Panc1 (cell line): Measurements from ENCODE around the gene BAIAP2. TPM values are rescaled to one million over a fixed set of nuclear protein-coding genes. Genes with fewer than 3 reads are reported as not detected.

Experiments
- ATAC-seq: fragments of 200-7000 bp; cut with Tn5 transposase; 2 replicates; pipeline ENCODE4 v1.9.1; 2020; ENCODE audit warnings: mild to moderate bottlenecking, moderate library complexity
- Bru-seq: library from RNA; stranded (reverse); fragments of 400-500 nt; gene quantifications from one replicate; lab custom pipeline; 2021; lab: Mats Ljungman, UMichigan
- BruChase-seq, 2 experiments: library from RNA; stranded (reverse); fragments of 400-500 nt; gene quantifications; one replicate each; lab custom pipeline; 2021; lab: Mats Ljungman, UMichigan
- BruUV-seq: library from RNA; stranded (reverse); fragments of 400-500 nt; replicated peaks from 2 replicates; lab custom pipeline; 2021; lab: Mats Ljungman, UMichigan
- CTCF ChIA-PET: fragments of 300-600 bp; sonication (Branson Sonifier 250); formaldehyde crosslinking; loops from one replicate; lab custom pipeline; 2022; ENCODE audit warnings: antibody characterized with exemption; lab: Charles Lee
- POLR2A ChIA-PET: fragments of 300-600 bp; sonication (Branson Sonifier 250); formaldehyde crosslinking; loops from one replicate; lab custom pipeline; 2022; ENCODE audit warnings: antibody characterized with exemption; lab: Charles Lee
- DNase-seq: peaks from one replicate; pipeline ENCODE4 v3.0.0-alpha.2; 2010; ENCODE audit warnings: low read depth, low spot score
- H3K27ac ChIP-seq: 2 replicates; pipeline ENCODE4 v1.5.1; 2011; ENCODE audit warnings: mild to moderate bottlenecking, low read length, inconsistent platforms
- H3K27me3 ChIP-seq: fragments of 200-500 bp; sonication (Bioruptor generic); 2 replicates; pipeline ENCODE4 v1.6.0; 2014; ENCODE audit warnings: low read length, inconsistent platforms; ENCODE audit not compliant: control insufficient read depth, insufficient read depth
- H3K36me3 ChIP-seq: fragments of 200-500 bp; sonication (Bioruptor generic); 2 replicates; pipeline ENCODE4 v1.5.1; 2014; ENCODE audit warnings: inconsistent platforms, mild to moderate bottlenecking, low read length, moderate library complexity; ENCODE audit not compliant: control insufficient read depth, insufficient read depth
- H3K4me1 ChIP-seq: 2 replicates; pipeline ENCODE4 v1.5.1; 2011; ENCODE audit warnings: inconsistent platforms, mild to moderate bottlenecking, low read length, moderate library complexity; ENCODE audit not compliant: control insufficient read depth, insufficient read depth
- H3K4me3 ChIP-seq, 2 experiments: 2 replicates each; pipeline ENCODE4 v1.5.1; 2011 to 2012; ENCODE audit warnings: low read depth in 2 of 2, low read length in 2 of 2, mild to moderate bottlenecking in 2 of 2, inconsistent platforms in 1 of 2, moderate library complexity in 1 of 2
- H3K9me3 ChIP-seq: fragments of 200-500 bp; sonication (Bioruptor generic); 2 replicates; pipeline ENCODE4 v1.5.1; 2014; ENCODE audit warnings: low read depth, mild to moderate bottlenecking, inconsistent platforms, low read length, moderate library complexity; ENCODE audit not compliant: control insufficient read depth, insufficient read depth
- POLR2AphosphoS5 ChIP-seq: IDR thresholded peaks from 2 replicates; pipeline ENCODE4 v1.6.1; 2012; ENCODE audit warnings: mild to moderate bottlenecking, low read depth, low read length, moderate library complexity
- SIN3A ChIP-seq: IDR thresholded peaks from 2 replicates; pipeline ENCODE4 v1.6.1; 2012; ENCODE audit warnings: low read depth, mild to moderate bottlenecking, low read length, moderate library complexity, borderline replicate concordance; ENCODE audit not compliant: insufficient read depth
- TCF7L2 ChIP-seq: IDR thresholded peaks from 2 replicates; pipeline ENCODE4 v1.6.1; 2011; ENCODE audit warnings: mild to moderate bottlenecking, low read depth, low read length, inconsistent platforms
- in situ Hi-C: cut with HindIII; loops from 2 replicates; pipeline ENCODE4 v1.10.0; 2016; ENCODE audit warnings: low sequenced_read_pairs, low pct_unique_long_range_greater_than_20kb
- intact Hi-C: fragments of 100-400 bp; cut with micrococcal nuclease; formaldehyde crosslinking; loops from one replicate; pipeline ENCODE4 v1.10.0; 2022; ENCODE audit not compliant: unreplicated experiment
- long read RNA-seq: library from polyadenylated mRNA; unstranded; transcript quantifications from one replicate; pipeline ENCODE4 v2.0.0, GENCODE V29; 2021; ENCODE audit not compliant: unreplicated experiment
- polyA plus RNA-seq: library from polyadenylated mRNA; unstranded; fragments of >200 nt; gene quantifications from one replicate; pipeline ENCODE4 v1.2.1, GENCODE V29; 2012; ENCODE audit warnings: missing spikeins; ENCODE audit not compliant: insufficient read length
- total RNA-seq: library from RNA; stranded (reverse); gene quantifications from one replicate; pipeline ENCODE4 v1.2.1, GENCODE V29; 2021; ENCODE audit not compliant: unreplicated experiment
- TF ChIP-seq, protein P1 (sequence below), 2 experiments: IDR thresholded peaks; 2 replicates each; pipeline ENCODE4 v1.6.1; 2011 to 2012; ENCODE audit warnings: low read depth in 2 of 2, control low read depth in 1 of 2, low read length in 1 of 2, mild to moderate bottlenecking in 1 of 2, moderate library complexity in 1 of 2; ENCODE audit not compliant: insufficient read depth in 1 of 2
- TF ChIP-seq, protein P2 (sequence below): fragments of 450-650 bp; IDR thresholded peaks from 2 replicates; pipeline ENCODE4 v1.5.1; 2017; ENCODE audit warnings: mild to moderate bottlenecking

Gene BAIAP2, protein sequence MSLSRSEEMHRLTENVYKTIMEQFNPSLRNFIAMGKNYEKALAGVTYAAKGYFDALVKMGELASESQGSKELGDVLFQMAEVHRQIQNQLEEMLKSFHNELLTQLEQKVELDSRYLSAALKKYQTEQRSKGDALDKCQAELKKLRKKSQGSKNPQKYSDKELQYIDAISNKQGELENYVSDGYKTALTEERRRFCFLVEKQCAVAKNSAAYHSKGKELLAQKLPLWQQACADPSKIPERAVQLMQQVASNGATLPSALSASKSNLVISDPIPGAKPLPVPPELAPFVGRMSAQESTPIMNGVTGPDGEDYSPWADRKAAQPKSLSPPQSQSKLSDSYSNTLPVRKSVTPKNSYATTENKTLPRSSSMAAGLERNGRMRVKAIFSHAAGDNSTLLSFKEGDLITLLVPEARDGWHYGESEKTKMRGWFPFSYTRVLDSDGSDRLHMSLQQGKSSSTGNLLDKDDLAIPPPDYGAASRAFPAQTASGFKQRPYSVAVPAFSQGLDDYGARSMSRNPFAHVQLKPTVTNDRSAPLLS
- total RNA-seq (125 TPM), Bru-seq, nascent RNA (percentile 72 among the genes with signal in this experiment), BruChase-seq, experiment 1, labeled RNA remaining after a 2-hour chase (percentile 71 among the genes with signal in this experiment), BruChase-seq, experiment 2, labeled RNA remaining after a 6-hour chase (percentile 73 among the genes with signal in this experiment)
- polyA plus RNA-seq = 117 TPM
- long read RNA-seq, transcript BAIAP2-201 (14 exons, 1,939 nt) = minor isoform, 12 of 115 reads
- long read RNA-seq, transcript BAIAP2-204 (14 exons, 2,095 nt) = major isoform, 13 of 115 reads
- long read RNA-seq, transcript BAIAP2-205 (15 exons, 2,129 nt) = minor isoform, 5 of 115 reads
- long read RNA-seq, partial matches to known transcripts = 51 of 115 reads
- long read RNA-seq, other reads (novel, unspliced or antisense) = 34 of 115 reads

DNA sequence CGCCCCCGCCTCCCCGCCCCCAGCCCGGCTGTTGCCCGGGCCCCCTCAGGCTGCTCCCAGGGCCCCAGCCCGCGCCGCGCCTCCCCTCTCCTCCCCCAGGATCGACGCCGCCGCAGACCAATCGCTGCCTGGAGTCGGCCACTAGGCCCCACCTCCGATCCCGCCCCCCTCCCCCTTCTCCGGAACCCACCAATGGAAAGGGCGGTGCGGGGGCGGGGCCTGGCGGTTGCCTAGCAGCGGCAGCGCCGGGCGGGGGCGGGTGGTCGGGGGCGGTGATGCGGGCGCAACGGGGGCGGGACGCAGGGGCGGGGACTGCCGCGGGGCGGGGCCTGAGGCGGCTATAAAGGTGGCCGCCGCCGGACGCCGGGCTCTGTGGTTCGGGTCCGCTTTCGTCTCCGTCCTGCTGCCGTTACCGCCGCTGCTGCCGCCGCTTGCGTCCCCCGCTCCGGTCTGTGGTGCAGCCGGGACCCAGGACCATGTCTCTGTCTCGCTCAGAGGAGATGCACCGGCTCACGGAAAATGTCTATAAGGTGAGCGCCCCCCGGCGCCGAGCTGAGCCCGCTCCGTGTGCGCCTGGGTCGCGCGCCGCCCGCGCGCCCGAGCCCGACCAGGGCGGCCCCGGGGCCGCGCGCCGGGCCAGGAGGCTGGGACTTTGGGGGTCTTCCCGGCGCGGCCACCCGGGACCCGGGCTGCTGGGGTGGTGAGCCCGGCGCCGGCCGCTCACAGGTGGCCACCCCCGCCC, at the start of gene BAIAP2:
TSS of gene BAIAP2 (plus strand) at position 373 of the 742 bp plus-strand sequence. CDS start at position 477, 104 bp downstream.
- TF ChIP-seq, protein P1, sequence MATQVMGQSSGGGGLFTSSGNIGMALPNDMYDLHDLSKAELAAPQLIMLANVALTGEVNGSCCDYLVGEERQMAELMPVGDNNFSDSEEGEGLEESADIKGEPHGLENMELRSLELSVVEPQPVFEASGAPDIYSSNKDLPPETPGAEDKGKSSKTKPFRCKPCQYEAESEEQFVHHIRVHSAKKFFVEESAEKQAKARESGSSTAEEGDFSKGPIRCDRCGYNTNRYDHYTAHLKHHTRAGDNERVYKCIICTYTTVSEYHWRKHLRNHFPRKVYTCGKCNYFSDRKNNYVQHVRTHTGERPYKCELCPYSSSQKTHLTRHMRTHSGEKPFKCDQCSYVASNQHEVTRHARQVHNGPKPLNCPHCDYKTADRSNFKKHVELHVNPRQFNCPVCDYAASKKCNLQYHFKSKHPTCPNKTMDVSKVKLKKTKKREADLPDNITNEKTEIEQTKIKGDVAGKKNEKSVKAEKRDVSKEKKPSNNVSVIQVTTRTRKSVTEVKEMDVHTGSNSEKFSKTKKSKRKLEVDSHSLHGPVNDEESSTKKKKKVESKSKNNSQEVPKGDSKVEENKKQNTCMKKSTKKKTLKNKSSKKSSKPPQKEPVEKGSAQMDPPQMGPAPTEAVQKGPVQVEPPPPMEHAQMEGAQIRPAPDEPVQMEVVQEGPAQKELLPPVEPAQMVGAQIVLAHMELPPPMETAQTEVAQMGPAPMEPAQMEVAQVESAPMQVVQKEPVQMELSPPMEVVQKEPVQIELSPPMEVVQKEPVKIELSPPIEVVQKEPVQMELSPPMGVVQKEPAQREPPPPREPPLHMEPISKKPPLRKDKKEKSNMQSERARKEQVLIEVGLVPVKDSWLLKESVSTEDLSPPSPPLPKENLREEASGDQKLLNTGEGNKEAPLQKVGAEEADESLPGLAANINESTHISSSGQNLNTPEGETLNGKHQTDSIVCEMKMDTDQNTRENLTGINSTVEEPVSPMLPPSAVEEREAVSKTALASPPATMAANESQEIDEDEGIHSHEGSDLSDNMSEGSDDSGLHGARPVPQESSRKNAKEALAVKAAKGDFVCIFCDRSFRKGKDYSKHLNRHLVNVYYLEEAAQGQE (IDR thresholded peaks at IDR 0.05; ENCODE audit: insufficient read depth in 1 of 2, low read depth in 2 of 2, low read length in 1 of 2) = peak in 1 of 2 experiments; percentile 59; a peak in 1 of 4 replicates
- TF ChIP-seq, protein P2, sequence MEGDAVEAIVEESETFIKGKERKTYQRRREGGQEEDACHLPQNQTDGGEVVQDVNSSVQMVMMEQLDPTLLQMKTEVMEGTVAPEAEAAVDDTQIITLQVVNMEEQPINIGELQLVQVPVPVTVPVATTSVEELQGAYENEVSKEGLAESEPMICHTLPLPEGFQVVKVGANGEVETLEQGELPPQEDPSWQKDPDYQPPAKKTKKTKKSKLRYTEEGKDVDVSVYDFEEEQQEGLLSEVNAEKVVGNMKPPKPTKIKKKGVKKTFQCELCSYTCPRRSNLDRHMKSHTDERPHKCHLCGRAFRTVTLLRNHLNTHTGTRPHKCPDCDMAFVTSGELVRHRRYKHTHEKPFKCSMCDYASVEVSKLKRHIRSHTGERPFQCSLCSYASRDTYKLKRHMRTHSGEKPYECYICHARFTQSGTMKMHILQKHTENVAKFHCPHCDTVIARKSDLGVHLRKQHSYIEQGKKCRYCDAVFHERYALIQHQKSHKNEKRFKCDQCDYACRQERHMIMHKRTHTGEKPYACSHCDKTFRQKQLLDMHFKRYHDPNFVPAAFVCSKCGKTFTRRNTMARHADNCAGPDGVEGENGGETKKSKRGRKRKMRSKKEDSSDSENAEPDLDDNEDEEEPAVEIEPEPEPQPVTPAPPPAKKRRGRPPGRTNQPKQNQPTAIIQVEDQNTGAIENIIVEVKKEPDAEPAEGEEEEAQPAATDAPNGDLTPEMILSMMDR = no peak
- TF ChIP-seq TCF7L2 (no peak), POLR2AphosphoS5 (peak; percentile 100), SIN3A (peak; percentile 89; the same call in 1 of the 2 replicates)
- no peaks in the 10 kb centered on the region for H3K9me3 ChIP-seq
- ATAC-seq = peak; percentile 82
- peak within 1 kb of the TSS; percentile 60 to 87 for H3K4me3 ChIP-seq
- DNase-seq = no peak
- H3K36me3 ChIP-seq = peaks cover 7% of the 10 kb centered on the region; the same call in 1 of the 2 replicates
- intact Hi-C loops (loop anchor here (5.0 kb wide), 1 partner anchor 62 kb away; no protein-coding TSS in a partner anchor), in situ Hi-C loops (no loop called here)
- no TSS peak for BruUV-seq
- peaks cover 29% of the 10 kb centered on the region for H3K4me1 ChIP-seq
- ChIA-PET POLR2A (no interaction called here), CTCF (no interaction called here)
- peak within 1 kb of the TSS; percentile 99 for H3K27ac ChIP-seq
- no peaks in the 10 kb centered on the region for H3K27me3 ChIP-seq

DNA sequence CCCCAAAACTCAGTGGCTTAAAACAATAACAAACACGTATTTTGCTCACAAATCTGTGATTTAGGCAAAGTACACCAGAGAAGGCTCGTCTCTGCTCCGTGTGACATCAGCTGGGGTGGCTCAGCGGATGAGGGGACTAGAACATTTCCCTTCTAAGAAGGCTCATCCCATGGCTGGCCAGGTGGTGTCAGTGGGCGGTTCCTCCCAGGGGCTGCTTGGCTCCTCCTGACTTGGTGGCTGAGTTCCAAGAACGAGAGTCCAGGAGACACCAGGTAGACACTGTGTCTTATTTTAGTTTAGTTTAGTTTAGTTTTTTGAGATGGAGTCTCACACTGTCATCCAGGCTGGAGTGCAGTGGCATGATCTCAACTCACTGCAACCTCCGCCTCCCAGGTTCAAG, 48.9 kb upstream of the BAIAP2 start:
- ChIA-PET POLR2A (no interaction called here), CTCF (no interaction called here)
- H3K27me3 ChIP-seq = no peaks in the 10 kb centered on the region
- H3K27ac ChIP-seq = no peak overlapping the region
- DNase-seq (no peak), ATAC-seq (no peak)
- in situ Hi-C loops (no loop called here), intact Hi-C loops (no loop called here)
- no TSS peak for BruUV-seq
- no peaks in the 10 kb centered on the region for H3K9me3 ChIP-seq
- no peak overlapping the region for H3K4me3 ChIP-seq
- peaks cover 18% of the 10 kb centered on the region for H3K4me1 ChIP-seq
- no peaks in the 10 kb centered on the region for H3K36me3 ChIP-seq
- TF ChIP-seq SIN3A (no peak), TCF7L2 (no peak), POLR2AphosphoS5 (no peak)
- TF ChIP-seq, protein P2 = no peak
- TF ChIP-seq, protein P1 (IDR thresholded peaks at IDR 0.05; ENCODE audit: insufficient read depth in 1 of 2, low read depth in 2 of 2, low read length in 1 of 2) = no peak
